Fibroblast of skin of back (primary cell): ENCODE data around the gene MRAS.
A peak's percentile ranks its signal among the peaks of the same experiment; 100 is the strongest.
"Not testable (repeated sequence)": the region's sequence is repeated elsewhere in the genome, so short reads cannot be mapped to it uniquely, and the experiment has no call there.

Source experiments
- DNase-seq: peaks from one replicate; pipeline ENCODE4 v3.0.0-alpha.2; 2013

Gene MRAS

DNA sequence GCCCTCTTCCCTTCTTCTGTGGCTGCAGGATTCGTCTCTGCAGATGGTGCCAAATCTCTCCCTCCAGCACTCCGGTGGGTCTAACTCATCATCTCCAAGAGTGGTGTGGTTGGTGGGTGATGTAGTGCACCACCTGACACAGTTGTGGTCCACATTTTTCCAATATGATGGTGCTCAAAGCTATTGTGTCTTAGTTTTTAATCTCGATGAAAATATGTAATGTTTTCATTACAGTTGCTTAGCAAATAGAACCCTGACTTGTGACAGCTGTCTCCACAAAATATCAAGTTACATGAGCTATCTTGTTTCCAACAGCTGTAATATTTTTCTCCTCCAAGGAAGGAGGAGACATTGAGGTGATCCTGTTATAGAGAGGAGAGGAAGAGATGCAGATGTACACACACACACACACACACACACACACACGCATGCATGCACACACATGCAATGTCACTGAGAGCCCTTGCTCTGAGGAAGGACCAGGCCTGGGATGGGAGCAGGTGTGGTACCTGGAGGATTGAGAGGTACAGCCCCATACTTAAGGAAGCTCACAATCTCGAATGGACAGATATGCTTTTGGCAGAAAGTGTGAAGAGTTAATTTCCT is 70.3 kb downstream of the MRAS start:
- no peak for DNase-seq

DNA sequence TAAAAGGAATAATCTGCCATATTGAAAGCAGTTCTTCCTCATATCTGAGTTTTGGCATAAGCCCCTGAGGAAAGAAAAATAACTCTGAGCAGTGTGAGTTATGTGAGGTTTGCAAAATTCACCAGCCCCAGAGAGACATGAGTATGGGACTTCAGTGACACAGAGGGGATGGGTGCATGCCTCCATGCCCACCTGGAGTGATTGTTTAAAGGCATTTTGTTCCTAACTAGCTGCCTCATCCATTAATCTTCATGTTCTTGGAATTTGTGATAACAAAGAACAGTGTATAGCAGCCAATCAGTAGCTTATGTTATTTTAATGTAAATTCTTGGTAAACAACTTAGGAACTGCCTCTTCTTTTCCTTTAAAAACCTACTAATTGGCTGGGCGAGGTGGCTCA is 74.9 kb downstream of the MRAS start:
- DNase-seq: no peak

DNA sequence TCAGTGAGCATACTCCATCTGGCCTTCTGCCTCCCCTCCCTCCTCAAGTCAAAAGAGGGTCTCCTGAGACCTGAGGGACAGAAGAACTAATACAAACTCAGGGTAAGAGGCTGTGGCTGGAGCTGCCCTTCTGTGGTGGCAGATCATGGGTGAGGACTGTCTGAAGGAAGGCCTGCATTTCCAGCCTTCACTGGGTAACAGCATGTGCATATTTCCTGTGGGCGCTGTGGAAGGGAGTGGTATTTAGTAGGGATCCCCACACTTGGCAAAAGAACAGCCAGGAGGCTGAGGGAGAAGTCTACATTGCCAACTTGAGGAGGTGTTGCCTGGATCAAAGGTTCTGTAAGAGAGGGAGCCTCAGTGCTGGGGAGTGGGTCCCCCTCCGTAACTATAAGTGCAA is 75.9 kb downstream of the MRAS start:
- no peak for DNase-seq

DNA sequence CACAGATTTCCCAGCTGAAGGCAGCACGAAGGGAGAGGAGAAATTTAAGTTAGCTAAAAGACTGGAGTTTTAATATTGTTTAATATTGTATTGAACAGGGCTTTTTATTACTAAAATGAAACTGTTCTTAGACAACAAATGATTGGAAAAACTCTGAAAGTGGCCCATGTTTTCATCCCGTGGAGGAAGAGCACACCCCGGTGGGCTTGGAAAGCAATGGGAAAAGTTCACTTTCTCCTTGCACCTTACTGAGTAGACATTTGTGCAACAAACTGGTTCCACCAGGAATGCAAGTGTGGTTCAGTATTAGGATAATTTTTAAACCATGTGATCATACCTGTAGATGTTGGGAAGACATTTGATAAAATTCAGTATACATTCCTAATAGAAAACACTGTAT is 77.8 kb downstream of the MRAS start:
- DNase-seq: no peak

DNA sequence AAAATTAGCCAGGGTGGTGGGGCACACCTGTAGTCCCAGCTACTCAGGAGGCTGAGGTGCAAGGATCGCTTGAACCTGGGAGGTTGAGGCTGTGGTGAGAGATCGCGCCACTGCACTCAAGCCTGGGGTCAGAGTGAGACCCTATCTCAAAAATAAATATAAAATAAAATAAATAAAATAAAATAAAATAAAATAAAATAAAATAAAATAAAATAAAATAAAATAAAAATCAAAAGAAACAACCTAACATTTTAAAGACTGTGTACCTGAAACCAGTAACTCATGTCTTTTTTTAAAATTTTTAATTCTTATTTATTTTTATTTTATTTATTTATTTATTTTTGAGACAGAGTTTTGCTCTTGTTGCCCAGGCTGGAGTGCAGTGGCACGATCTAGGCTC is 78.4 kb downstream of the MRAS start:
- DNase-seq: not testable (repeated sequence)

DNA sequence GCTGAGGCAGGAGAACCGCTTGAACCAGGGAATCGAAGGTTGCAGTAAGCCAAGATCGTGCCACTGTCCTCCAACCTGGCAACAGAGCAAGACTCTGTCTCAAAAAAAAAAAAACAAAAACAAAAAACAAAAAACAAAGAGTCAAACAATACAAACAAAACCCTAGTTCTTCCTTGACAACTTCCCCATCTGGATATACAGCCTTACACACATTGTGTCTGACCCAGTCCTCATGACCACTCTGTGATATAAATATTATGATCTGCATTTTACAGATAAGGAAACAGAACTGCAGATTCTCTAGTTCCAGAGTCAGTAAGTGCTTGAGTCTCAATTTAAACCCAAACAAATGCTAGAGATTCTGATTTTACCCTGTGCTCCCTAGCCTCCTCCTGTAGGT is 81.3 kb downstream of the MRAS start:
- no peak for DNase-seq

DNA sequence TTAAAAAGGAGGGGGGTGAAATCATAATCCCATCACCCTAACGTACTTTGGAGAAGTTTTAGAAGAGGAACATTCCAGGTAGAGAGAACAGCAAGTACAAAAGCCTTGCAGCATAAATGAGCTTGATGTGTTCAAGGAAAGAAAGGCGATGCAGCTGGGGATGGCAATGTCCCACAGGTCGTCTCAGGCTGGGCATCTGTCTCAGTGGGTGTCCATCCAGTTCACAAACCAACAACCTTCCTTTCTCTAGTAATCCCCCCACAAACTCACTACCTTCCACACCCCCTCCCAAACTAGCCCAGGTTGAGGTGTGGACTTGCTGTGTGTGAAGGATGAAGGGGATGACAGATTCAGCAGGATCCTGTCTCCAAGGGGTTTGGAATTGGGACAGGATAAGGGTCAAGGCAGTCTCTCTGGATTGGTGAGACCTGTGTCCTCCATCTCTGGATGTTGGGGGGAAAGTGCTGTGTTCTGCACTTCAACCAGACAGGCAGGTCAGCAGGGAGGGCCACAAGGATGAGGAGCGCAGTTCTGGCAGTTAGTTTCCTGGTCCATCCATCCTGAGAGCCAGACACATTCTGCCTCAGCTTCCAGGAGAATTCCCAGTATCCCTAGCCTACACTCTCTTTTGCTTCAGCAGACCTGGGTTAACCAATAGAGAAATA is 84.3 kb downstream of the MRAS start:
- DNase-seq: no peak

DNA sequence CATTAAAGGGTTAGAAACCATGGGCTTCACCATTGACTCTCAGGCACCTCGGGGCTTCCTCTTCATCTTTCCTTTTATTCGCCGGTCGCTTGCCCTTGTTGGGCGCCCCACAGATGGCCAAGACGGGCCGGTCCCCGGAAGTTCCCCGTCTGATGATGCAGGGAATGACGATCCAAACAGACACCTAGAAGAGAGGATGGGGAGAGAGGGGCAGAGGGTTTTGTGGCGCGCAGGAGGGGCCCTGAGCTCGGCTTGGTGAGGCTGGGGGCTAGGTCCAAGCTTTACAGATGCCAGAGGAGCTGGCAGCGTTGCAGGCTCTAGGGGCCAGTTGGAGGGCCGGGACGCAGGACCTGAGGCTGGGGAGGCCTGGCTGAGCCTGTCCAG is 85.5 kb downstream of the MRAS start:
- no peak for DNase-seq

DNA sequence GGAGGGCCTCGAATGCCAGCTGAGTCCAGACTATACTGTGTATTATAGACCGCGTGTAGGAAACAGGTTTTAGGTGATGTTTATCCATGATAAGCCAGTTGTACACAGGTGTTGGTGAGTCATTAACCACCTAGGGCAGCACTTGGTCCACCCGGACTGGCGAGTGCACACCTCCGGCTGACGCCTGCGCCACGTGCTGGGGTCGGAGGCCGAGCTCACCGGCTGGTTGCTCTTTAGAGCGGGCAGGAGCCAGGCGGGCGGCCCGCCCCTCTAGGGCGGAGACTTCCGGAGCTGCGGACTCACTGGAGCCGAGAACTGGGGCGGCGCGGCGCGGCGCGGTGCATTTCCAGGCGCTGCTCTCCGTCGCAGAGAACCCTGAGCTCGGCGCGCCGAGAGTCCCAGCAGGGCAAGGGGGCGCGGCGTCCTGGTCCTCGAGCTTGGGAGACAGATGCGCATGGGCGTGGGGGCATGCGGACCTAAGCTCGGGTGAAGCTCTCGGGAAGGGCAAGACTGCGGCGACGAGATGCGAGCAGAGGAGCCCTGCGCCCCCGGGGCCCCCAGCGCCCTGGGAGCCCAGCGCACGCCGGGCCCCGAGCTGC is 86.0 kb downstream of the MRAS start, which contains the start of gene ESYT3:
ESYT3 (plus strand) TSS at position 341 of the 599 bp plus-strand sequence; CDS start at position 524, 183 bp downstream.
- peak; percentile 62 for DNase-seq

DNA sequence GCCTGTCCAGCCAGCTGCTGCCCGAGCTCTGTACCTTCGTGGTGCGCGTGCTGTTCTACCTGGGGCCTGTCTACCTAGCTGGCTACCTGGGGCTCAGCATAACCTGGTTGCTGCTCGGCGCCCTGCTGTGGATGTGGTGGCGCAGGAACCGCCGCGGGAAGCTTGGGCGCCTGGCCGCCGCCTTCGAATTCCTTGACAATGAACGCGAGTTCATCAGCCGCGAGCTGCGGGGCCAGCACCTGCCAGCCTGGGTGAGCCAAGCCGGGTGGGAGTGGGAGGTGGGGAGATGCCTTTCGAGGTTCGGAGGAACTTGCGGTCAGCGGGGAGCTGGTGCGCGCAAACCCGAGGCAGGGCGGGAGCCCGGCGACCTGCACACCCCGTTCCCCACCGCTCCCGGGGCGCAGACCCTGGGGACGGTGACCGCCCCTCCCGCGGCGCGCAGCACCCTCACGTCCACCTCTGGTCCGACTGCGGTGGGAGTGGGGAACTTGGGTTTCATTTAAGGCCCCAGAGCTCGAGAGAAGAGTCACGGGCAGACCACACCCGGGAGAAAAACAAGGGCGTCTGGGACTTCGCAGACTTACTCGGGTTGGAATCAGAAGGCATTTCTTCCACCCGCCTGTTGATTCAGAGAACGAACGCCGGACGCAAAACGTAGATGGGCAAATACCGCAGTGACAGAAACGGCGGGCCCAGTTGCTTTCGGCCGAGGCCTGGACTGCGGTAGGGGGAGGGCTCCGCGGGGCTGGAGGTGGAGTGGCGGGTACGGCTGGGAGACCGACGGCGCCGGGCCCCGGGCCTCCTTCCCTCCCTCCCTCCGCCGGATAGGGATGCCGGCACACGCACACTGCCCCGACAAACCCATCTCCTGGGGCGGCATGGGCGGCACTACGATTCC is 86.7 kb downstream of the MRAS start:
- no peak for DNase-seq

DNA sequence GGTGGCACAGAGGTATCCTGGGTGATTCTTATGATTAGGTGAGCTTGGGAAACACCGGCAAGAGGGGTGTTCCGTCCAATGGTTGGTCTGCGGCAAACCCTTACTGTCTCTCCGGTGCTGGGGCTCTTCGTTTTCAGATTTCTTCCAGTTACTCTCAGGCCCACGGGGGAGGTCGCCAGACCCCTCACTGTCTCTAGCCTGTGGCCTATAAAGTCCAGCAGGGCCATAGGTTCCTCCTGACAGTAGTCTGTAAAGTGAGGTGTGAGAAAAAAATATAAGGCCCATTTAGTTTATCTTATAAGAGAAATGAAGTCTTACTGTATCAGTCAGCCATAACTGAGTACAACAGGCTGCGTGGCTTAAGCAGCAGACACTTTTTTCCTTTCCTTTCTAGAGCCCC is 87.5 kb downstream of the MRAS start:
- DNase-seq: no peak

DNA sequence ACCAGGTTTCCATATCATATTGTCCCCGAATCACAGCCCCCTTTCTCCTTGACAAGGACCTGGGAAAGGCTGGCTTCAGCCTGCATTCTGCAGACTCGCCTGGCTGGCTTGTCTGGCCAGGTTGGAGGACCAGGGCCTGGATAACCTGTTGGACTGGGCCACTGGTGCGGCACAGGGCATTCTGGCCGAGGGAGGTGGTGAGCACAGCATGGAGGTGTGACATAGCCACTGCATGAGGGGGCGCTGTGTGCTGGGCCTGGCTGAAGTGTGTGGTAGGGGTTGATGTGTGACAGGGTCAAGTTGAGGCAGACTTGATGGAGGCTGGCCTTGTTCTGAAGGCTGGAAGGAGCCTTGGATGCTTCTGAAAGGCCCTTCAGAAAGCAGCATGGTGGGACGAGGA is 88.9 kb downstream of the MRAS start:
- DNase-seq: no peak

DNA sequence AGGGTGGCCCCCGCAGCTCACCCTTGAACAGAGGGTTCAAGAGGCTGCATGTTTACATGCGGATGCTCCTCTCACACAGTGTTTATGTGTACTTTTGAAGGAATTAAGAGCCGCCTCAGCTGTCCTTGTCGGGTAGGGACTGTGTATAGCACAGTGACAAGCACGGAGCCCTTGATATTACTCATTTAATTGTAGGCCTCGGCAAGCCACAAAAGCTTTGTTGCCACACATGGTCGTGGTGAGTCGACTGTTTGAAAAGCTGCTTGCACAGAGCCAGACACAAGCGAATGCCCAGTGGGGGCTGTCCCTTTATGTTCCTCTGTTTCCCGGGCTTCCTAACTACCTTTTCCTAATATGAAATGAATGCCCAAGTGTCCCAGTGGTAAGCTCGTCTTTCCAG is 90.5 kb downstream of the MRAS start:
- DNase-seq: no peak

DNA sequence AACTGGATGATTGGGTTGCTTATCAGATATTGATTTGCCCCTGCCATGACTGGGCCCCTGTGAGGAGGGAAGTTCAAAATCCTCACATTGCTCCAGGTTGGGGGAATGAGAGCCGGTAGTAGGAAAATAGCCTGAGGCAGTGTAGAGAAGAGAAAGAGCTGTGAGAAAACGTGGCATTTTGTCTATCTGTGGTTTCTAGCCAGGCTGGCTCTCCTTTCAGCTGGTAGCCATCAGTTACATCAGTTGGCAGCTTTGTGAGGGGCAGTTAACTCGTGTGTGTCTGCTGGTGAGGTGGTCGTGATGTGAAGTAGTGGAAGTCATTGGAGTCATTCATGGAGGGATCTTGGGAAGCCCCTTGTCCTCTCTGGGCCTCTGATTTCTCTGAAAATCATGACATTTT is 91.3 kb downstream of the MRAS start:
- no peak for DNase-seq

DNA sequence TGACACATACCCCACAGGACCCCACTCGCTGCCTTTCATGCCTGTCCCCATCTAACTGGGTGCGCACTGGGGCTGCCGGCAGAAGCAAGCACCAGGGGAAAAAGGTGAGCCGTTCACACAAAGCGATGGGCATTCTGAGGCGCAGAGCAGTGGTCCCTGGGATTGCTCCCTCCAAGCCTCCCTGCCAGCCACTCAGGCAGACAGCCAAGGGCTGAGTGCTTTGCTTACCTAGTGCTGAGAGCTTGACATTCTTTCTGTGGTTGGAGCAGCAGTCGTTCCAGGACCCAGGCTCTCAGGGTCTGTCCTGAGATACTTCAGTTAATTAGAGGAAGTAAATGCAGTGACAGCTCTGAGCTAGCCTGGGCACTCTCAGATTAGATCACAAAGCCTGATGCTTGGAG is 91.7 kb downstream of the MRAS start:
- peak; percentile 47 for DNase-seq

DNA sequence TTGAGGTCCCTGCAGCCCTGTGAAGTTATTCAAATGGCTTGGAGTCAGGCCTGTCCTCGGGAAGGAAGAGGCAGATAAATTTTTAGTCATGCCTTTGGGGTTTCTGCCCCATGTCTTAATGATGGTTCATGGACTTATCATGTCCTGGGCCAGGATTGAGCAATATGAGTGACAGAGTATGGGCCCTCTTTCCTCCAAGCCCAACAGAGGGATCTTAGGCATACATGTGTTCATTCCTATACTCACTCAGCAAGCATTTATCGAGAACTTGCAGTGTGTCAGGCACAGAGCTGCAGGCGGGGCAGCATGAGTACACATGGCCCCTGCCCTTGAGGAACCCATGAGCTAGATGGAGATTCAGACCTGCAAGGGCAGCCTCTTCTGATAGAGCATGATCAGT is 92.2 kb downstream of the MRAS start:
- peak; percentile 35 for DNase-seq

DNA sequence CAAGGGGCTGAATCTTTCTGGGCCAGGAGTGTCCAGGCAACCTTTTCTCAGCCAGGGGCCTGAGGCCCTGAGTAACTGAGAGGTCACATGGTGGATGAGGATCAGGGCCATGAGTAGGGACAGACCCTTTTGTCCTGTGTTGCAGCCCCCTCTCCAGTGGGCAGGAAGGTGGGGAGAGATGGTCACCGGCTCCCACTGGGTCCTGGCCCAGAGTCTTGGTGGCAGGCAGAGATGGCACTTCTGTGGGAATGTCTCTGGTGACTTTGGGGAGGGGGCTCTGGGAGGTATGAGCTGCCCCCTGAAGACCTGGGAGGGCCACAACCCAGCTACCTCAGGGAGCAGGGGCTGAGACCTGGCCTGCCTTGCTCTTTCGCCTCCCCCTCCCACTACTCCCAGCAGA is 92.9 kb downstream of the MRAS start:
- no peak for DNase-seq

DNA sequence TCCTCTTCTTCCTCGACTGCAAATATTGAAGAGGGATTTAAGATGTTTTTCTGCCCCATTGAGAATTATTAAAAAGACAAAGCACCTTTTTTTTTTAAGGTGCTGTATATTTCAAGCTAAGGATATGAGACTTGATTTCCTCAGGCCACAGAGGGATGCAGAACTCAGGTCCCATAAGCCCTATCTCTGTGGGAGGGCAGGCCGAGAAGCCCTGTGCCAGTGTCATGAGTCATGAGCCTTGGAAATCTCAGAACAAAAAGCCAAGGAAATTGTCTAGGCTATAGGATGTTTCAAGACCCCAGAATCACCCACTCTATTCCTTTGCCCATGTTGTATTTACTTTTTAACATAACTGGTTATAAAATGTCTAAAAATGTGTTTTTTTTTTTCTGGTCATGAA is 93.4 kb downstream of the MRAS start:
- DNase-seq: peak; percentile 71

DNA sequence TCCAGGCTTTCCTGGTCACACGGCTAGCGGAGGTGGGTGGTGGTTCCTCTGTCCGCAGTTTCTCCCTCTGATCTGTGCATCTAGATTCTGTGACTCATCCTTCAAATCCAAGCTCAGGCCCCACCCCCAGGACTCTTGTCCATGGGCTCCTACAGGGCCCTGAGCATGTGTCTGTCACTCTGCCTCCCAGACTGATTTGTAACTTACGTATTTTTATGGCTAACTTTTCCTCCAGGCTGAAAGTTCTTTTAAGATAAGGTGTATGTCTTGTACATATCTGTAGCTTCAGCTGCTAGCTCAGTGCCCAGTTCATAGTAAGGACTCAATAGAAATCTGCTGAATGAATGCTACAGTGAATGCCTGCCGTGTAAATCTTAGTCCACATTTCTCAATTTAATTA is 94.1 kb downstream of the MRAS start:
- DNase-seq: peak; percentile 78

DNA sequence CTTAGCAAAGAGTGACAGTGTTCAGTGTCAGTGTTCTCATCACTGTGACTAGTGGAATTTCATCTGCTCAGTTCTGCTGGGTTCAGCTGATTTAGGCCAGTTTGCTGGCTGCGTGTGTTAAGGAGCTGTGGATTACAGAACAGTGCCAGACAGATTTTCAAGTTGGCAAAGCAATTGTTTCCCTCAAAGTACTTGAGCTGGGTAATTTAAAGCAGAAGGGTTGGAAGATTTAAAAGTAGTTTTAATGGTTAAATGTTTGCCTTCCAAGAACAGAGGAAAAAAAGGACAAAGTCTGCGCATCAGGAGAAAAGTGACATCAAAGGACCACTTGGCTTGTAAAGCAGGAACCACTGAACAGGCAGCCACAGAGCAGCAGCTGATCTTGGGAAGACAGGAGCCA is 94.7 kb downstream of the MRAS start:
- no peak for DNase-seq

DNA sequence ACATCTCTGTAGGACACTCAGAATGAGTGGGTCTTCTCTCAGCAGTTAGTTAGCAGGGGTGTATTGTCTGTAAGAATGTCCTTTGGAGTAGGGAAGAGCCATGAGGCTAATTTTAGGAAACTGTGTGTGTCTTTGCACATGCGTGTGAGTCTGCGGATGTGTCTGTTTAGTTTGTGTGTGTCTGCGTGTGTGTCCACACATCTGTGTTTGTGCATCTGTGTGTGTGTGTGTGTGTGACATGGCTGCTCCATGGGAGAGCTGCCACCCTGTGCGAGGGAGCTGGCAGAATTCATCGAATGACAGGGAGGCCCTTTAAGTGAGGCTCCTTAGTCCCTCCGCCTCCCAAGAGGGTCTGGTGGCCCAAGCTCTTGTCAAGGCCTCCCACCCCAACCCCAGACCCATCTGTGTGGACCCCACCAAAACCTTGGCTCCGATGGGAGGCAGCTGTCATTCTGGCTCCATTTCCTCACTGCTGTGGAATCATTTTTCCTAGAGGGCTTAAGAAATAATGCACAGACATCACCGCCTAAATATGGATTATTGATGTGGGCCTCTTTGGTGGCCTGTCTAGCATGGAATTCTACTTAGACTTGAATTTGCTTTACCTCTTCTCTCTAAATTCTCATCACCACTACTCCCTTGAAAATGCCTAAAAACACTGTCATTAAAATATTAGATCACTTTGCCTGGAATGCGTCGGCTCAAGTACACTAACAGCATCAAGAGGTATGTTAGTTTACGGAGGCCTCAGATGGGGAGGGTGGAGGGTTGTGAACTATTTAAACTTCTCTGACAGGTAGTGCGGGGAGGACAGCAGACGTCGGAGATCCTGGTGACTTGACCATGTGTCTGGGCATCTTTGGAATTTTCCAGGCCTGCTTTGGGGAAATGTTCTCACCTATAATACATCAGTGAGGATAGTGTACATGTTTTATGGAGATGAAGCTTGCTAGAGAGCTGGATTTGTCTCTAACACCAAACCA is 95.4 kb downstream of the MRAS start:
- no peak for DNase-seq

DNA sequence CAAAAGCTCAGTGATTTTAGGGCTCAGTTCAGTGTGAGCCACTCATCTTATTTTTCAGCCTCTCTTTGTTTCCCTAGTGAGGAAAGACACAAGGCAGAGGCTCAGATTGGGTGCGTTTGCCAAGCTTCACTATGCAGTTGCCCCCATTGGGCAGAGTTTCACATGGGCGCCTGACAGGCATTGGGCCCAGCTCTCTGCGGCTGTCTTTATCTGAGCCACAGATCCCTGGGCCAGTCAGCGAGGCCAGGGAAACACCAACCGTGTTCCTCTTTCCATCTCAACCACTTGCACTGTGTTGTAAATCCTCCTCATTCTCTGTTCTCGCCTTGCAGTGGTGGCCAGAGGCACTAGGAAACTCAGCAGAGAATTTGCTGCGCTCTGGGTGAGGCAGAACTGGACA is 96.9 kb downstream of the MRAS start:
- DNase-seq: no peak
